HFFc6 (cell line): ENCODE results near the gene PCBP4. TPM values are rescaled to one million over a fixed set of nuclear protein-coding genes. Genes with fewer than 3 reads are reported as not detected.

ENCODE experiments used
- DNase-seq: peaks from one replicate; pipeline ENCODE4 v3.0.0-alpha.2; 2018
- H3K27ac Mint-ChIP-seq: 2 replicates; pipeline ENCODE4 v1.8.0; 2020; ENCODE audit warnings: mild to moderate bottlenecking, mixed read lengths
- H3K27me3 Mint-ChIP-seq: 2 replicates; pipeline ENCODE4 v1.8.0; 2021; ENCODE audit warnings: mild to moderate bottlenecking, moderate library complexity, mixed read lengths; ENCODE audit not compliant: insufficient read depth
- H3K36me3 Mint-ChIP-seq: 2 replicates; pipeline ENCODE4 v1.8.0; 2021; ENCODE audit warnings: low read depth, mixed read lengths
- H3K4me1 Mint-ChIP-seq: 2 replicates; pipeline ENCODE4 v1.8.0; 2020; ENCODE audit warnings: low read depth, mixed read lengths
- H3K4me3 Mint-ChIP-seq: 2 replicates; pipeline ENCODE4 v1.8.0; 2020; ENCODE audit warnings: mild to moderate bottlenecking, moderate library complexity, mixed read lengths
- H3K9me3 Mint-ChIP-seq: 2 replicates; pipeline ENCODE4 v1.8.0; 2020; ENCODE audit warnings: mild to moderate bottlenecking, mixed read lengths
- total RNA-seq, 6 experiments: library from RNA; stranded (reverse); fragmentation: NEBNext Ultra II Directional; extraction: Animal tissue kit (Norgen Biotek cat#: 25700); gene quantifications; 2 replicates in 1 of 6; 3 replicates in 5 of 6; pipeline ENCODE4 v1.2.3, GENCODE V29; 2021
- TF ChIP-seq, protein P1 (sequence below): fragments of 200-600 bp; sonication (generic); IDR thresholded peaks from 2 replicates; pipeline ENCODE4 v1.5.0; 2021; ENCODE audit warnings: antibody characterized with exemption, mild to moderate bottlenecking

Gene PCBP4
- total RNA-seq, 6 experiments from 2014 or later = 98.6 to 128 (median 110) TPM

DNA sequence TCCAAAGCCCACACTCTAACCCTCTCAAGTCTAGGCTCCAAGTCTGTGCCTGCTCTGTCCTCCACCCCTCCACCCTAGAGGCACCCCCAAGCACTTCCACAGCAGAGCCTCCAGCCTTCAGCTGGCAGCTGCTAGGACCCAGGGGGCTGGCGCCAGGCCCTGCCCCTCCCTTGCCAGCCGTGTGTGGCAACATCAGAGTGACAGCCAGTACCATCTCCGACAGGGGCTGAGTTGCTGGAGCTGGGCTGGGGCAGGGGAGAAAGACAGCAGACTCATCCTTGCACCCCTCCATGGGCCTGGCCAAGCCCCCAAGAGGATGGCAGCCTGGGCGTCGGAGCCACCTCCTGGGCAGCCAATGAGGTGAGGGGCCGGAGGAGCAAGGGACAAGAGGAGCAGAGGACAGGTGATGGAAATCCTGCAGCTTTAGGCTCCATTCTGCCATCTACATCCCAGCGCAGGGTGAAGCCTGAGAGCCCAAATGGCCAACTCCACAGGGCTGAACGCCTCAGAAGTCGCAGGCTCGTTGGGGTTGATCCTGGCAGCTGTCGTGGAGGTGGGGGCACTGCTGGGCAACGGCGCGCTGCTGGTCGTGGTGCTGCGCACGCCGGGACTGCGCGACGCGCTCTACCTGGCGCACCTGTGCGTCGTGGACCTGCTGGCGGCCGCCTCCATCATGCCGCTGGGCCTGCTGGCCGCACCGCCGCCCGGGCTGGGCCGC is 11.9 kb downstream of the PCBP4 start, which contains the start of gene GPR62:
Gene GPR62 (plus strand): TSS at position 207 of the 718 bp plus-strand sequence. CDS start 272 bp downstream, at position 479.
- Mint-ChIP-seq H3K27ac (no peak within 1 kb of the TSS), H3K36me3 (peaks cover 5% of the 10 kb centered on the region; the same call in 1 of the 2 replicates), H3K4me3 (no peak within 1 kb of the TSS), H3K27me3 (no peaks in the 10 kb centered on the region; the same call in none of the 2 replicates), H3K9me3 (no peaks in the 10 kb centered on the region), H3K4me1 (peaks cover 20% of the 10 kb centered on the region)
- no peak for DNase-seq
- TF ChIP-seq, protein P1, sequence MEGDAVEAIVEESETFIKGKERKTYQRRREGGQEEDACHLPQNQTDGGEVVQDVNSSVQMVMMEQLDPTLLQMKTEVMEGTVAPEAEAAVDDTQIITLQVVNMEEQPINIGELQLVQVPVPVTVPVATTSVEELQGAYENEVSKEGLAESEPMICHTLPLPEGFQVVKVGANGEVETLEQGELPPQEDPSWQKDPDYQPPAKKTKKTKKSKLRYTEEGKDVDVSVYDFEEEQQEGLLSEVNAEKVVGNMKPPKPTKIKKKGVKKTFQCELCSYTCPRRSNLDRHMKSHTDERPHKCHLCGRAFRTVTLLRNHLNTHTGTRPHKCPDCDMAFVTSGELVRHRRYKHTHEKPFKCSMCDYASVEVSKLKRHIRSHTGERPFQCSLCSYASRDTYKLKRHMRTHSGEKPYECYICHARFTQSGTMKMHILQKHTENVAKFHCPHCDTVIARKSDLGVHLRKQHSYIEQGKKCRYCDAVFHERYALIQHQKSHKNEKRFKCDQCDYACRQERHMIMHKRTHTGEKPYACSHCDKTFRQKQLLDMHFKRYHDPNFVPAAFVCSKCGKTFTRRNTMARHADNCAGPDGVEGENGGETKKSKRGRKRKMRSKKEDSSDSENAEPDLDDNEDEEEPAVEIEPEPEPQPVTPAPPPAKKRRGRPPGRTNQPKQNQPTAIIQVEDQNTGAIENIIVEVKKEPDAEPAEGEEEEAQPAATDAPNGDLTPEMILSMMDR = no peak

DNA sequence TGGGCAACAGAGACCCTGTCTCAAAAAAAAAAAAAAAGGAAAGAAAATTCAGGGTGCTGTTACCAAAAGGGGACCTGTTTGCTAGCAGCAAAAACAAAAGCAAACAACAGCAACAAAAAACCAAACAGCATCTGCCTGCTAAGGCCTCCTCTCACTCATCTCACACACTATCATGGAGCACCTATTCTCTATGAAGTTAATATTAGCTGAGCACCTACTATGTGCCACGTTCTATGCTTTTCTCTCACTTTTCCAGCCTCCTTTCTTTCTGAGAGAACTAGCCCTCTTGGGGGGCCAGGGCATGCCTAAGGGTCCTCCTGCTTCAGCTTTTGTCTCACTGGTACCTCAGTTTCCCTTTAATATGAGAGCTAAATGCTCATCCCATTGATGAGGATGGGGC is 12.5 kb downstream of the PCBP4 start:
- Mint-ChIP-seq H3K27ac (no peak overlapping the region), H3K4me1 (peaks cover 20% of the 10 kb centered on the region), H3K36me3 (peaks cover 5% of the 10 kb centered on the region; the same call in 1 of the 2 replicates), H3K4me3 (no peak overlapping the region), H3K27me3 (no peaks in the 10 kb centered on the region; the same call in none of the 2 replicates), H3K9me3 (no peaks in the 10 kb centered on the region)
- no peak for DNase-seq
- TF ChIP-seq, protein P1 = no peak

DNA sequence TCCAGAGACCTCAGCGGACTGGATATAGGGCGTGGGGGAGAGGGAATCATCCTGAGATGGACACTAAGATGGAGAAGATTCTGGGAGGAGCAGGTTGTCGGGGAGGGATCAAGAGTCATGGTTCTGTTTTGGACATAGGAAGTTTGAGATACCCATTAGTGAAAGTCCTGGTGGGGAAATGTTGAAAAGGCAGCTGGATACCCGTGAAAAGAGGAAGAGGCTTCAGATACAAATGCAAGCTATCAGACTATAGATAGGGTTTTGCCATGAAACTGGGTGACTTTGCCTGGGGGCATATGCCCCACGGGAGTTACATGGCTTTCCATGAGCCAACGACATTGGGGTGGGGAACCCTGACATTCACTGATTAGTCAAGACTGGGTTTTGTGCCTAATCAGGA is 13.1 kb downstream of the PCBP4 start:
- Mint-ChIP-seq H3K27ac (peak overlapping the region; percentile 53; the same call in 1 of the 2 replicates), H3K36me3 (peaks cover 5% of the 10 kb centered on the region; the same call in 1 of the 2 replicates), H3K4me1 (peaks cover 20% of the 10 kb centered on the region), H3K9me3 (no peaks in the 10 kb centered on the region), H3K4me3 (no peak overlapping the region), H3K27me3 (no peaks in the 10 kb centered on the region; the same call in none of the 2 replicates)
- TF ChIP-seq, protein P1 = no peak
- DNase-seq = no peak

GRCh38 chr3:51953445-51953844 is 13.8 kb downstream of the PCBP4 start:
- no peaks in the 10 kb centered on the region for H3K9me3 Mint-ChIP-seq
- no peak overlapping the region for H3K4me3 Mint-ChIP-seq
- TF ChIP-seq, protein P1 = no peak
- peak; percentile 71 for DNase-seq
- no peaks in the 10 kb centered on the region; the same call in none of the 2 replicates for H3K27me3 Mint-ChIP-seq
- H3K36me3 Mint-ChIP-seq = peaks cover 4% of the 10 kb centered on the region; the same call in 1 of the 2 replicates
- peak overlapping the region; percentile 53 for H3K27ac Mint-ChIP-seq
- peaks cover 20% of the 10 kb centered on the region for H3K4me1 Mint-ChIP-seq

DNA sequence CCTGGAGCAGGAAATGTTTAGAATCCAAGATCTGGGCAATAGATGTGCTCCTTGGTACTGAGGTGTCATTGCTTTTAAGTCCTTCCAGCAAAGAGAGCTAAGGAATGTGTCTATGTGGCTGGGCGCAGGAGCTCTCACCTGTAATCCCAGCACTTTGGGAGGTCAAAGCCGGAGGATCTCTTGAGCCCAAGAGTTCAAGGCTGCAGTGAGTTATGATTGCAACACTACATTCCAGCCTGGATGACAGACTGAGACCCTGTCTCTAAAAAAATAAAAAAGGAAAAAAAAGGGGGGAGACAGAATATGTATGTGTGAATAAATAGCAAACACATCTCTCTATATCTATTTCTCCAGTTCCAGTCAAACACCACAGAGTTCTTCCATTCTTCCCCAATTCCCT is 16.4 kb downstream of the PCBP4 start:
- no peak for DNase-seq
- TF ChIP-seq, protein P1 = no peak
- no peak overlapping the region for H3K27ac Mint-ChIP-seq
- H3K4me1 Mint-ChIP-seq = peaks cover 20% of the 10 kb centered on the region
- H3K9me3 Mint-ChIP-seq = no peaks in the 10 kb centered on the region
- no peaks in the 10 kb centered on the region; the same call in none of the 2 replicates for H3K27me3 Mint-ChIP-seq
- no peaks in the 10 kb centered on the region for H3K36me3 Mint-ChIP-seq
- H3K4me3 Mint-ChIP-seq = no peak overlapping the region
